ENCODE data around the gene TFR2.

DNA sequence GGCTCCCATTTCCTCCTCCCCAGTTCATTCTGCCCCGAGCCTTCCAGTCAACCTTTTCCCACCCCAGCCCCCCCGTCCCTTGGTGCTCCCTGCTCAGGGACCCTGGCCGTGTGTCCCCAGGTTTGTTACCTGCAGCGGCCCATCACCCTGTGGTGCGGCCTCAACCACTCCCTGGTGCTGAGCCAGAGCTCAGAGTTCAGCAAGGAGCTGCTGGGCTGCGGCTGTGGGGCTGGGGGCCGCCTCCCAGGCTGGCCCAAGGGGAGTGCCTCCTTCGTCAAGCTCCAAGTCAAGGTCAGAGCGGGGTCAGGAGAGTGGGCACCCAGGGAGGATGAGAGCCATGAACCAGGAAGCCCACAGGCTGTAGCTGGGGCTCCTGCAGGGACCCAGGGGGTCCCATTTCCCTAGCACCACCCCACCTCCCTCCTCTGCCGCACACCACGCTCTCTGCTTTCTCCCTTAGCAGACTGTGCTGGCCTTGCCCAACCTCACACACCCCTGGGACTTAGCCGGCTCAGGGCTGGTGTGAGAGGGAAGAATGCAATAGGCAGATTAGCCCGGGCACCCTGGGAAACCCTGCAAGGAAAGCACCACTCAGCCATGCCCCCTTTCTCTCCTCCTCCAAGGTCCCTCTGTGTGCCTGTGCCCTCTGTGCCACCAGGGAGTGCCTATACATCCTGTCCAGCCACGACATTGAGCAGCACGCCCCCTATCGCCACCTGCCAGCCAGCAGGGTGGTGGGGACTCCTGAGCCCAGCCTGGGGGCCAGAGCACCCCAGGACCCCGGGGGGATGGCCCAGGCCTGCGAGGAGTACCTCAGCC is 41.2 kb downstream of the TFR2 start:
- TF ChIP-seq, protein P1, sequence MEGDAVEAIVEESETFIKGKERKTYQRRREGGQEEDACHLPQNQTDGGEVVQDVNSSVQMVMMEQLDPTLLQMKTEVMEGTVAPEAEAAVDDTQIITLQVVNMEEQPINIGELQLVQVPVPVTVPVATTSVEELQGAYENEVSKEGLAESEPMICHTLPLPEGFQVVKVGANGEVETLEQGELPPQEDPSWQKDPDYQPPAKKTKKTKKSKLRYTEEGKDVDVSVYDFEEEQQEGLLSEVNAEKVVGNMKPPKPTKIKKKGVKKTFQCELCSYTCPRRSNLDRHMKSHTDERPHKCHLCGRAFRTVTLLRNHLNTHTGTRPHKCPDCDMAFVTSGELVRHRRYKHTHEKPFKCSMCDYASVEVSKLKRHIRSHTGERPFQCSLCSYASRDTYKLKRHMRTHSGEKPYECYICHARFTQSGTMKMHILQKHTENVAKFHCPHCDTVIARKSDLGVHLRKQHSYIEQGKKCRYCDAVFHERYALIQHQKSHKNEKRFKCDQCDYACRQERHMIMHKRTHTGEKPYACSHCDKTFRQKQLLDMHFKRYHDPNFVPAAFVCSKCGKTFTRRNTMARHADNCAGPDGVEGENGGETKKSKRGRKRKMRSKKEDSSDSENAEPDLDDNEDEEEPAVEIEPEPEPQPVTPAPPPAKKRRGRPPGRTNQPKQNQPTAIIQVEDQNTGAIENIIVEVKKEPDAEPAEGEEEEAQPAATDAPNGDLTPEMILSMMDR (IDR thresholded peaks at IDR 0.05 in 2 of 3, conservative IDR thresholded peaks at IDR 0.05 in 1 of 3; ENCODE audit: insufficient read depth in 2 of 3, low read depth in 1 of 3, low read length in 3 of 3): no peak
- TF ChIP-seq ZEB2 (IDR thresholded peaks at IDR 0.05): no peak
- TF ChIP-seq NFIC (IDR thresholded peaks at IDR 0.05): no peak
- TF ChIP-seq, protein P2, sequence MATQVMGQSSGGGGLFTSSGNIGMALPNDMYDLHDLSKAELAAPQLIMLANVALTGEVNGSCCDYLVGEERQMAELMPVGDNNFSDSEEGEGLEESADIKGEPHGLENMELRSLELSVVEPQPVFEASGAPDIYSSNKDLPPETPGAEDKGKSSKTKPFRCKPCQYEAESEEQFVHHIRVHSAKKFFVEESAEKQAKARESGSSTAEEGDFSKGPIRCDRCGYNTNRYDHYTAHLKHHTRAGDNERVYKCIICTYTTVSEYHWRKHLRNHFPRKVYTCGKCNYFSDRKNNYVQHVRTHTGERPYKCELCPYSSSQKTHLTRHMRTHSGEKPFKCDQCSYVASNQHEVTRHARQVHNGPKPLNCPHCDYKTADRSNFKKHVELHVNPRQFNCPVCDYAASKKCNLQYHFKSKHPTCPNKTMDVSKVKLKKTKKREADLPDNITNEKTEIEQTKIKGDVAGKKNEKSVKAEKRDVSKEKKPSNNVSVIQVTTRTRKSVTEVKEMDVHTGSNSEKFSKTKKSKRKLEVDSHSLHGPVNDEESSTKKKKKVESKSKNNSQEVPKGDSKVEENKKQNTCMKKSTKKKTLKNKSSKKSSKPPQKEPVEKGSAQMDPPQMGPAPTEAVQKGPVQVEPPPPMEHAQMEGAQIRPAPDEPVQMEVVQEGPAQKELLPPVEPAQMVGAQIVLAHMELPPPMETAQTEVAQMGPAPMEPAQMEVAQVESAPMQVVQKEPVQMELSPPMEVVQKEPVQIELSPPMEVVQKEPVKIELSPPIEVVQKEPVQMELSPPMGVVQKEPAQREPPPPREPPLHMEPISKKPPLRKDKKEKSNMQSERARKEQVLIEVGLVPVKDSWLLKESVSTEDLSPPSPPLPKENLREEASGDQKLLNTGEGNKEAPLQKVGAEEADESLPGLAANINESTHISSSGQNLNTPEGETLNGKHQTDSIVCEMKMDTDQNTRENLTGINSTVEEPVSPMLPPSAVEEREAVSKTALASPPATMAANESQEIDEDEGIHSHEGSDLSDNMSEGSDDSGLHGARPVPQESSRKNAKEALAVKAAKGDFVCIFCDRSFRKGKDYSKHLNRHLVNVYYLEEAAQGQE (IDR thresholded peaks at IDR 0.05; ENCODE audit: borderline replicate concordance): no peak
- TF ChIP-seq, protein P2 (CRISPR knock-in tag; IDR thresholded peaks at IDR 0.05; ENCODE audit: low read depth): no peak
- no peak for TF ChIP-seq MCM3 (IDR thresholded peaks at IDR 0.05)
- no peak for TF ChIP-seq MCM7 (IDR thresholded peaks at IDR 0.05)
- TF ChIP-seq GATA2 (CRISPR knock-in tag; IDR thresholded peaks at IDR 0.05): no peak
- TF ChIP-seq ZBED1 (IDR thresholded peaks at IDR 0.05): no peak
- TF ChIP-seq, protein P3, sequence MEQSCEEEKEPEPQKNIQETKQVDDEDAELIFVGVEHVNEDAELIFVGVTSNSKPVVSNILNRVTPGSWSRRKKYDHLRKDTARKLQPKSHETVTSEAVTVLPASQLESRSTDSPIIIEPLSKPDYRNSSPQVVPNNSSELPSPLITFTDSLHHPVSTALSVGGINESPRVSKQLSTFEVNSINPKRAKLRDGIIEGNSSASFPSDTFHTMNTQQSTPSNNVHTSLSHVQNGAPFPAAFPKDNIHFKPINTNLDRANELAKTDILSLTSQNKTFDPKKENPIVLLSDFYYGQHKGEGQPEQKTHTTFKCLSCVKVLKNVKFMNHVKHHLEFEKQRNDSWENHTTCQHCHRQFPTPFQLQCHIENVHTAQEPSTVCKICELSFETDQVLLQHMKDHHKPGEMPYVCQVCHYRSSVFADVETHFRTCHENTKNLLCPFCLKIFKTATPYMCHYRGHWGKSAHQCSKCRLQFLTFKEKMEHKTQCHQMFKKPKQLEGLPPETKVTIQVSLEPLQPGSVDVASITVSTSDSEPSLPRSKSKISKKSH (CRISPR knock-in tag; IDR thresholded peaks at IDR 0.05): no peak

Measured in K562 (cell line).